ENCODE measurements around the gene KDM2B.
"Not testable (repeated sequence)": the region's sequence is repeated elsewhere in the genome, so short reads cannot be mapped to it uniquely, and the experiment has no call there.

Gene KDM2B

GRCh38 chr12:121503395-121503794 is 77.4 kb downstream of the KDM2B start:
- DNase-seq (ENCODE audit: low spot score) = no peak

DNA sequence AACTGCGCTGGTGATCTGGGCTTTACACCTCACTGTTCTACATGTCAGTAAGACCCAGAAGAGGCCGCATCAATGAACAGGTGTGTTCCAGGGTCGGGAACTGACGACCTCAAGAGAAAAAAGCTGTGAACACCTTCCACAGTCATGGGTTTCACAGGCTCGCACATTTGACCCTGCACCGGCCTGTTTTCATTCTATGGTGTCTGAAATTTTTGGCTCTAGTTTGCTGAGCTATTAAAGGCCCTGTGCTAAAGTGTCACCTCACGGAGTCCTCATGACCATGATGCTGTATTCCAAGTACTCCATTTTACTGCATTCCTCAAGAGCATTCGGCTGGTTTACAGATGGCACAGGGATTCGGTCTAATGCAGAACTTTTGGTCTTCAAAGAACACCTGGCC is 78.9 kb downstream of the KDM2B start:
- DNase-seq (ENCODE audit: low spot score) = no peak

GRCh38 chr12:121499929-121500793 is 80.7 kb downstream of the KDM2B start:
- DNase-seq (ENCODE audit: low spot score) = peak; percentile 74

DNA sequence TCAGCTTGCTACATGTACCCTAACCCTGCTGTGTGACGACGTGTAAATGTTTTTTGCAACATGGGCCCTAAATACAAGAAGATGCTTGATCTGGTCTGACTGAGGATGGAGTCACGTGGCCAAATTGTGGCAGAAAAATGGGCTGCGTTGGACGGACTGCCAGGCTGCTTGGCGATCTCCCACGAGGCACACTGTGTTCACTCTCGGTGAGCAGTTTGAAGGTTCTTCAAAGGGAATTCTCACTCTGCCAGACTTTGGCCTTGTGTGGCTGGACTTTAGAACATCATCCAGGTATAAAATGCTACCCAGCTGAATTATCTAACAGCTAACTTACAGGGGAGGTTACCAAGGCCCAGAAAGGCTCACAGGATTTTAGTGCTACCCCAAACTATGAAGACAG is 85.1 kb downstream of the KDM2B start:
- no peak for DNase-seq (ENCODE audit: low spot score)

GRCh38 chr12:121494093-121494787 is 86.6 kb downstream of the KDM2B start:
- DNase-seq (ENCODE audit: low spot score) = peak; percentile 58

GRCh38 chr12:121490401-121491281 is 90.2 kb downstream of the KDM2B start:
- no peak for DNase-seq (ENCODE audit: low spot score)

GRCh38 chr12:121489874-121490273 is 90.9 kb downstream of the KDM2B start:
- DNase-seq (ENCODE audit: low spot score) = no peak

DNA sequence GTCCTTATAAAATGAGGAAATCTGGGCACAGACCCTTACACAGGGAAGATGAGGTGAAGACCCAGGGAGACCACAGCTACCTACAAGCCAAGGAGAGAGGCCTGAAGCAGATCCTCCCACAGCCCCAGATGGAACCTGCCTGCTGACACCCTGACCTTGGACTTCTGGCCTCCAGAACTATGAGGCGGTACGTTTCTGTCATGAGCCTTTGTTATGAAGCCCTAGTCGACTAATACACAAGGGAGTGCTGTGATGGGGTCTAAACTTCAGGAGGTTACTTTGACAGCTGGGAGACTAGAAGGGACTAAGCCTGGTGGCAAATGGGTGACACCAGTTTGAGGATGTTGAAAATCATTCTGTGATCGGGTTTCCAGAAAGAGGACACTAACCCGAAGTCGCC is 95.9 kb downstream of the KDM2B start:
- no peak for DNase-seq (ENCODE audit: low spot score)

DNA sequence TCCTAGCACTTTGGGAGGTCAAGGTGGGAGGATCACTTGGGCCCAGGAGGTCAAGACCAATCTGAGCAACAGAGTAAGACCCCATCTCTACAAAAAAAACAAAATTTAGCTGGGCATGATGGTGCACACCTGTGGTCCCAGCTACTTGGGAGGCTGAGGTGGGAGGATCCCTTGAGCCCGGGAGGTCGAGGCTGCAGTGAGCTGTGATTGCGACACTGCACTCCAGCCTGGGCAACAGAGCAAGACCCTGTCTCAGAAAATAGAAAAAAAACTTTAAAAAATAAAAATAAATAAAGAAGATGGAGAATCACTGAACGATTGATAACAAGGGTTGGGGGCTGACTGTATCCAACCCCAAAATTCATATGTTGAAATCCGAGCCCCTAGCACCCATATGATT is 96.3 kb downstream of the KDM2B start:
- DNase-seq (ENCODE audit: low spot score) = not testable (repeated sequence)

GRCh38 chr12:121483949-121484348 is 96.9 kb downstream of the KDM2B start:
- DNase-seq (ENCODE audit: low spot score) = no peak

GRCh38 chr12:121476477-121476876 is 104.3 kb downstream of the KDM2B start:
- no peak for DNase-seq (ENCODE audit: low spot score)

GRCh38 chr12:121475279-121475678 is 105.5 kb downstream of the KDM2B start:
- no peak for DNase-seq (ENCODE audit: low spot score)

DNA sequence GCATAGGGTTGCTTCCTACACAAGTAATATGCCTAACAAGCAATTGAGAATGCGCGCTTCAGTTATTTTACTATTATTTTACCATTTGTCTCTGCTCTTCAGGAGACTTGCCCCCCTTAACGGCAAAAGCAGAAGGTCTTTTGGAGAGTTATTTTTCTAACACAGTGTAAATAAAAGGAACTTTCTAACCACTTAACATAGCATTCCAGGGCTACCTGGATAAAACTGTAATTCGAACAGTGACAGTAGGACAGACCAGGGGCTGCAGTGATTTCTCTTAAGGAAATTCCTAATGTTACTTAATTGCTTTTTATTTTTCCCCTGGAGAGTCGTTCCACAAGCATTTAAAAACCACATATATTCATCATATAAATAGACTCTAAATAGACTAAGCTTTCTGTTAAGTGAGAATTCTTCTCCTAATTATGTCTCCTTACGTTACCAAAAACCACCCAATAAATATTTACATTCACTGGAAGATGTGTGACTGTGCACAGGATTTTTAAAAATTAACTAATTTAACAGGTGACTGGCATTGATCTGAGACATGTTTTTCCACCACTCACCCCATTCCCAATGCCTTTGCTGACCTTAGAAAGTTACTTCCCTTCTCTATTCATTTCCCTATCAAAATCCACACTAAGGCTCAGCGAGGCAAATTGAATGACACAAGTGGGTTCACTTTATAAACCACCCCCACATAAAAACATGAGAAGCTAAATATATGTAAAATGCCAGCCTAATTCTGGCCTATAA is 108.5 kb downstream of the KDM2B start:
- DNase-seq (ENCODE audit: low spot score) = no peak

DNA sequence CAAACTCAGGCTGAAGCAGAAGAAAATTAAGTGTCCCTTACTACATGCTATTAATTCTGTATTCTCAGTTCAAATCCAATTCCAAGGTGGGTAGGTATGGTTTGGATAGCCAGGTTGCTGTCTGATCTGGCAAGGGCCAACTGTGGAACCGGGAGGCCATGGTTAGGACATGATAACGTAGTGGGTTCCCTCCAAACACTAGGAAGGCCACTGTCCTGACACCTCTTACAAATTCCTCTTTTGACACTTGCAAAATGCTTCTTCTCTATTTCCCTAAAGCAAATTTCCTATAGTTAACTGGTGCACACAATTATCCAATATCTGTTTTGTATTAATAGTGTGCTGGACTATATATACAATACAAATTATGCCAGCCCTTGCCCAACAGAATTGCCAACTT is 110.1 kb downstream of the KDM2B start:
- DNase-seq (ENCODE audit: low spot score) = no peak

DNA sequence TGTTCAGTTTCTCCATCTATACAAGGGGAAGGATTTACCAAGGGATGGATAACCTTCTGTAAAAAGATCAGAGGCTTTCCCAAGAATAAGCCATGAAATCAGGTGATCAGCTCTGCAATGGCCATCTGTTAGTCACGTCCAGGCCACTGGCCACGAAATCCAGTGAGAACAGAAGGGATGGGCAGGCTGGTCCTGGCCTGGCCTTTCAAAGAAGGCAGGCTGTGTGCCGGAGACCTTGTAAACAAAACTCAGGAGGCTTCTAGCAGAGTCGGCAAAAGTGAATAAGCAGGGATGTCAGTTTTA is 112.4 kb downstream of the KDM2B start:
- no peak for DNase-seq (ENCODE audit: low spot score)

DNA sequence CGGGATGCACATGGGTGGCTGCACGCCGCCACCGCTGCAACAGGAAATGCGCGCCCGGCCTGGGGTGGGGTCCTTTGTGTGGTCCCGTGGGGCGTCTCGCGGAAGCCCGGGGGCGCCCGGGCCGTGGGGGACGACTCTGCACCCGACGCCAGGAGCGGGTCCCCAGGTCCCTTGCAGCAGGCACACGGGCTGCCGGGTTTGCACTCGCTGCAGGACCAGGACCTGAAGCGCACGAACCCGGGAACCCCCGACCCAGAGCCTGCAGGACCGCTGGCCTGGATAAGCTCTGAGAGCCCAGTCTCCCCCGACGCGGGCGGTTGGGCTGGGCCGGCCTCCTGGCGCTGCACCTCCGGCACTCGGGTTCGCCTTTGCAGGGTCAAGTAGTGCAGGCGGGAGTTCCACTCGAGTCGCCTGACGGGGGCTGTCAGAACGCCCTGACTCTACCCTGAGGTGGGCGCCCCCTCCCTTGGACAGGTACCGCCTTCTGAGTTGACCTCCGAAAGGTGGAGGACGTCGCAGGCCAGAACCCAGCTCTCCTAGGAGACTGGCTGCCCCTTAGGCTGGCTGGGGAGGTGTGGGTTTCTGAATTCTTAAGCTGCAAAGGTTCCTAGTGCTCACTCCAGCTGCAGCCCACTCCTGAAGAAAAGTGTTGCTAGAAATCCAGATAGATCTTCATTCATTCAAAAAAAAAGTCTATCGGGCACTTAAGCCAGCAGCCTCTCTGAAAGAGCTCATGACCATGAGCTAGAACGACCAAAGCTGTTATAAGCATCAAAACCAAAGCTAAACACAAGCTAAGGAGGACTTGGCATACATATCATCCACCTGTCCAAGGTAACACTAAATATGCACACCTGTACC is 113.0 kb downstream of the KDM2B start:
- no peak for DNase-seq (ENCODE audit: low spot score)

- peak; percentile 89 for DNase-seq (ENCODE audit: low spot score)
These were observed 113.8 kb downstream of the KDM2B start for GRCh38 chr12:121466794-121467637.

DNA sequence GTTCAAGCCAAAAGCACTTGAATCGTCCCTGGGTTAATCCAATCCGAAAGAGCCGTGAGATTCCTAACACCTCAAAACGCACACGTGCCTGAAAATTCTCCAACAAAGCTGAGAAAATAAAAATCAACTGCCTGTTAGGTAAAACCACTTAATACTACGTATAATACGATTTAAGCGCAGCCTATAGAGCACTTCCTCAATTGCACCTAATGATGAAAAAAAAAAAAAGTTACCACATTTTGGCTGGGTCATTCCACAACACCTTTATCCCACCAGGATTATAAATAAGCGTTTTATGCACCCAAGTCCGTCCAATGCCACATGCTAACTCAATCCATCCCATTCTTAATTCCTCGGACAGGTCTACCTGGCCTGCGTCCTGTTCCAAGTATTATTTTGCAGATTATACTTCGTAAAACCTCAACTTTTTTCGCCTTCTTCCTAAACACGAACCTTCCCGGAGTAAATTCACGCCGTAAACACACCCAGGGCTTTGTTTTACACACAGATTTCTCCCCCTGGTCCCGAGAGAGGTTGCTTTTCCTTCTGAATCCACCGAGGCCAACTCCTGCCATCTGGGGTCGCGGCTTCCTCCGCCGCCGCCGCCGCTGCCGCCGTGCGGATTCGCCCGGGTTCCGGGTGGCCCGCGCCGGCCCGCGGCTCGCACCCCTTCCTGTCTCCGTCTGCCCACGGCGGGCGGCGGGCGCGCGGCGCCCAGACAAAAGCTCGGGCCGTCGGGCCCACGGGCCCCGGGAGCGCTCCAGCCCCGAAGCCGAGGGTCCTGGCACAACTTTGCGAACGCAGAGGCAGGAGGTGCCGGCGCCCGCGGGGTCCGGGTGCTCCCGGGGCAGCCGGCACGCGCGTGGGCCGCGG is 114.7 kb downstream of the KDM2B start:
- DNase-seq (ENCODE audit: low spot score) = peak; percentile 15

DNA sequence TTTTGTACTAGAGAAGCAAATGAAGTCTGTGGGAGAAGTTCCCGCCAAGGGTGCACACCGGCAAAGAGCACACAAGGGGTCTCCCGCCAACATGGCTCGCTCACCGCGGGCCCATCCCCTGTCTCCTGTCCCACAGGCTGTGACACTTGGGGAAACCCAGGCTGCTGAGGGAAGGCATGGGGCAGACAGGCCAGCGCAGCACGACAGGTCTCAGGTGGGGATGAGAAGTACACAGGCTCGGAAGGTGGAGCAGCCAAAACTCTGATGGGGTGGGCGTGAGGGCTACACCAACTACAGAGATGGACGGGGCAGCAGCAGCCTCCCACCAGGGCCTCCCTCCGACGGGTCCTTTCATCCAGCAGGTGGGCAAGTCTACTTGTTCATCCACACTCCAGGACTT is 116.5 kb downstream of the KDM2B start:
- no peak for DNase-seq (ENCODE audit: low spot score)
